ENCODE measurements around the gene CLDND1. TPM values are rescaled to one million over a fixed set of nuclear protein-coding genes. Genes with fewer than 3 reads are reported as not detected.

Gene CLDND1
- total and polyA plus RNA-seq, 2 experiments from 2014 or later, result 51.3 to 60.7 TPM

GRCh38 chr3:98550833-98551232, 28.1 kb upstream of the CLDND1 start:
- WGBS, 2 experiments (ENCODE audit: low coverage in 1 of 2, low lambda C conversion rate in 2 of 2, missing lambda C conversion rate in 2 of 2), result 59 to 72% methylated on average over 3 of the region's 3 CpGs
- Histone ChIP-seq H3K4me2 (ENCODE audit: unreplicated experiment) (no peak overlapping the region), H3F3A (ENCODE audit: insufficient read depth) (no peaks in the 10 kb centered on the region), H3K9me2 (ENCODE audit: insufficient read depth) (no peaks in the 10 kb centered on the region), H2AFZ (no peak overlapping the region), H3K4me1 (ENCODE audit: insufficient read depth) (no peaks in the 10 kb centered on the region), H3K27me3 (replicated peaks; ENCODE audit: insufficient read depth) (peaks cover 40% of the 10 kb centered on the region), H3K9ac (no peak overlapping the region), H3K27ac (no peak overlapping the region), H4K20me1 (ENCODE audit: insufficient read depth) (no peaks in the 10 kb centered on the region), H3K4me3 (no peak overlapping the region), H3K9me3 (ENCODE audit: low read depth) (no peaks in the 10 kb centered on the region), H3K79me2 (ENCODE audit: insufficient read depth) (no peaks in the 10 kb centered on the region), H3K36me3 (ENCODE audit: low read depth) (no peaks in the 10 kb centered on the region)
- no peak for DNase-seq
- TF ChIP-seq EZH2 (IDR thresholded peaks at IDR 0.05; ENCODE audit: insufficient read depth, poor library complexity, severe bottlenecking) (no peak), EZH2phosphoT487 (IDR thresholded peaks at IDR 0.05; ENCODE audit: insufficient read depth, low read depth) (no peak)
- in situ Hi-C loops (cut with MboI), result no loop called here

GRCh38 chr3:98548544-98548943, 25.8 kb upstream of the CLDND1 start:
- peaks cover 26% of the 10 kb centered on the region; the same call in 1 of the 2 replicates for H3K27me3 ChIP-seq (replicated peaks; ENCODE audit: insufficient read depth)
- no peak overlapping the region for H2AFZ ChIP-seq
- no peak overlapping the region for H3K4me2 ChIP-seq (ENCODE audit: unreplicated experiment)
- H3K9me3 ChIP-seq (ENCODE audit: low read depth), result no peaks in the 10 kb centered on the region
- TF ChIP-seq EZH2phosphoT487 (IDR thresholded peaks at IDR 0.05; ENCODE audit: insufficient read depth, low read depth), result no peak
- no peak for TF ChIP-seq EZH2 (IDR thresholded peaks at IDR 0.05; ENCODE audit: insufficient read depth, poor library complexity, severe bottlenecking)
- H3K36me3 ChIP-seq (ENCODE audit: low read depth), result no peaks in the 10 kb centered on the region
- no peaks in the 10 kb centered on the region for H3K9me2 ChIP-seq (ENCODE audit: insufficient read depth)
- H3K4me1 ChIP-seq (ENCODE audit: insufficient read depth), result no peaks in the 10 kb centered on the region
- no peak for DNase-seq
- H3K4me3 ChIP-seq, result no peak overlapping the region
- H4K20me1 ChIP-seq (ENCODE audit: insufficient read depth), result no peaks in the 10 kb centered on the region
- no peak overlapping the region for H3K9ac ChIP-seq
- in situ Hi-C loops (cut with MboI), result no loop called here
- no peaks in the 10 kb centered on the region for H3F3A ChIP-seq (ENCODE audit: insufficient read depth)
- no peak overlapping the region for H3K27ac ChIP-seq
- no peaks in the 10 kb centered on the region for H3K79me2 ChIP-seq (ENCODE audit: insufficient read depth)
- 59 to 66% methylated on average over 5 of the region's 5 CpGs for WGBS, 2 experiments (ENCODE audit: low coverage in 1 of 2, low lambda C conversion rate in 2 of 2, missing lambda C conversion rate in 2 of 2)

- Histone ChIP-seq H3K36me3 (ENCODE audit: low read depth) (no peaks in the 10 kb centered on the region), H3K79me2 (ENCODE audit: insufficient read depth) (no peaks in the 10 kb centered on the region), H3K4me1 (ENCODE audit: insufficient read depth) (no peaks in the 10 kb centered on the region), H3K27ac (no peak overlapping the region), H3F3A (ENCODE audit: insufficient read depth) (no peaks in the 10 kb centered on the region), H3K9me2 (ENCODE audit: insufficient read depth) (no peaks in the 10 kb centered on the region), H3K4me2 (ENCODE audit: unreplicated experiment) (no peak overlapping the region), H3K27me3 (replicated peaks; ENCODE audit: insufficient read depth) (peaks cover 22% of the 10 kb centered on the region; the same call in 1 of the 2 replicates), H3K9ac (no peak overlapping the region), H4K20me1 (ENCODE audit: insufficient read depth) (no peaks in the 10 kb centered on the region), H2AFZ (no peak overlapping the region), H3K4me3 (no peak overlapping the region), H3K9me3 (ENCODE audit: low read depth) (no peaks in the 10 kb centered on the region)
- WGBS, 2 experiments (ENCODE audit: low coverage in 1 of 2, low lambda C conversion rate in 2 of 2, missing lambda C conversion rate in 2 of 2), result 59 to 66% methylated on average over 5 of the region's 5 CpGs
- TF ChIP-seq EZH2 (IDR thresholded peaks at IDR 0.05; ENCODE audit: insufficient read depth, poor library complexity, severe bottlenecking) (no peak), EZH2phosphoT487 (IDR thresholded peaks at IDR 0.05; ENCODE audit: insufficient read depth, low read depth) (no peak)
- DNase-seq, result no peak
- in situ Hi-C loops (cut with MboI), result no loop called here
Observed at GRCh38 chr3:98545940-98546339, 23.2 kb upstream of the CLDND1 start.

GRCh38 chr3:98542623-98543022, 19.9 kb upstream of the CLDND1 start:
- Histone ChIP-seq H3K4me2 (ENCODE audit: unreplicated experiment) (no peak overlapping the region), H4K20me1 (ENCODE audit: insufficient read depth) (no peaks in the 10 kb centered on the region), H3K9me2 (ENCODE audit: insufficient read depth) (no peaks in the 10 kb centered on the region), H2AFZ (no peak overlapping the region), H3K4me1 (ENCODE audit: insufficient read depth) (no peaks in the 10 kb centered on the region), H3K36me3 (ENCODE audit: low read depth) (no peaks in the 10 kb centered on the region), H3K9me3 (ENCODE audit: low read depth) (no peaks in the 10 kb centered on the region), H3F3A (ENCODE audit: insufficient read depth) (no peaks in the 10 kb centered on the region), H3K27ac (no peak overlapping the region), H3K27me3 (replicated peaks; ENCODE audit: insufficient read depth) (peaks cover 5% of the 10 kb centered on the region; the same call in 1 of the 2 replicates), H3K4me3 (no peak overlapping the region), H3K9ac (no peak overlapping the region), H3K79me2 (ENCODE audit: insufficient read depth) (no peaks in the 10 kb centered on the region)
- TF ChIP-seq EZH2phosphoT487 (IDR thresholded peaks at IDR 0.05; ENCODE audit: insufficient read depth, low read depth) (no peak), EZH2 (IDR thresholded peaks at IDR 0.05; ENCODE audit: insufficient read depth, poor library complexity, severe bottlenecking) (no peak)
- DNase-seq, result no peak
- WGBS, 2 experiments (ENCODE audit: low coverage in 1 of 2, low lambda C conversion rate in 2 of 2, missing lambda C conversion rate in 2 of 2), result 87 to 88% methylated on average over 1 of the region's 1 CpG
- in situ Hi-C loops (cut with MboI), result no loop called here

- Histone ChIP-seq H3K79me2 (ENCODE audit: insufficient read depth) (no peaks in the 10 kb centered on the region), H3K36me3 (ENCODE audit: low read depth) (no peaks in the 10 kb centered on the region), H3K4me2 (ENCODE audit: unreplicated experiment) (no peak overlapping the region), H3F3A (ENCODE audit: insufficient read depth) (no peaks in the 10 kb centered on the region), H3K27ac (no peak overlapping the region), H4K20me1 (ENCODE audit: insufficient read depth) (no peaks in the 10 kb centered on the region), H3K9me2 (ENCODE audit: insufficient read depth) (no peaks in the 10 kb centered on the region), H3K9ac (no peak overlapping the region), H3K4me3 (no peak overlapping the region), H3K9me3 (ENCODE audit: low read depth) (no peaks in the 10 kb centered on the region), H3K4me1 (ENCODE audit: insufficient read depth) (no peaks in the 10 kb centered on the region), H2AFZ (no peak overlapping the region), H3K27me3 (replicated peaks; ENCODE audit: insufficient read depth) (0 out of 2 replicates have a peak, but pooled peaks cover 5% of the 10 kb centered on the region)
- in situ Hi-C loops (cut with MboI), result no loop called here
- TF ChIP-seq EZH2 (IDR thresholded peaks at IDR 0.05; ENCODE audit: insufficient read depth, poor library complexity, severe bottlenecking) (no peak), EZH2phosphoT487 (IDR thresholded peaks at IDR 0.05; ENCODE audit: insufficient read depth, low read depth) (no peak)
- no peak for DNase-seq
- WGBS, 2 experiments (ENCODE audit: low coverage in 1 of 2, low lambda C conversion rate in 2 of 2, missing lambda C conversion rate in 2 of 2), result 65 to 78% methylated on average over 1 of the region's 1 CpG
Observed at GRCh38 chr3:98541695-98542094, 19.0 kb upstream of the CLDND1 start.

Measured in GM23248 (cell line).